Jurkat, Clone E6-1 (cell line): ENCODE results near the gene SS18L1.

ENCODE experiments used
- DNase-seq: peaks from one replicate; pipeline ENCODE4 v3.0.0-alpha.2; 2011; ENCODE audit warnings: low read depth, low spot score
- H3K4me3 ChIP-seq: 2 replicates; pipeline ENCODE4 v1.5.1; 2011; ENCODE audit warnings: mild to moderate bottlenecking, low read length, control low read depth, moderate library complexity

SS18L1 gene

GRCh38 chr20:62215991-62216635 lies 72.5 kb downstream of the SS18L1 start:
- H3K4me3 ChIP-seq: no peak overlapping the region

GRCh38 chr20:62216636-62217566 lies 73.3 kb downstream of the SS18L1 start:
- no peak overlapping the region for H3K4me3 ChIP-seq
- DNase-seq: no peak

More at GRCh38 chr20:62215991-62216635, 72.5 kb downstream of the SS18L1 start:
- no peak for DNase-seq

DNA sequence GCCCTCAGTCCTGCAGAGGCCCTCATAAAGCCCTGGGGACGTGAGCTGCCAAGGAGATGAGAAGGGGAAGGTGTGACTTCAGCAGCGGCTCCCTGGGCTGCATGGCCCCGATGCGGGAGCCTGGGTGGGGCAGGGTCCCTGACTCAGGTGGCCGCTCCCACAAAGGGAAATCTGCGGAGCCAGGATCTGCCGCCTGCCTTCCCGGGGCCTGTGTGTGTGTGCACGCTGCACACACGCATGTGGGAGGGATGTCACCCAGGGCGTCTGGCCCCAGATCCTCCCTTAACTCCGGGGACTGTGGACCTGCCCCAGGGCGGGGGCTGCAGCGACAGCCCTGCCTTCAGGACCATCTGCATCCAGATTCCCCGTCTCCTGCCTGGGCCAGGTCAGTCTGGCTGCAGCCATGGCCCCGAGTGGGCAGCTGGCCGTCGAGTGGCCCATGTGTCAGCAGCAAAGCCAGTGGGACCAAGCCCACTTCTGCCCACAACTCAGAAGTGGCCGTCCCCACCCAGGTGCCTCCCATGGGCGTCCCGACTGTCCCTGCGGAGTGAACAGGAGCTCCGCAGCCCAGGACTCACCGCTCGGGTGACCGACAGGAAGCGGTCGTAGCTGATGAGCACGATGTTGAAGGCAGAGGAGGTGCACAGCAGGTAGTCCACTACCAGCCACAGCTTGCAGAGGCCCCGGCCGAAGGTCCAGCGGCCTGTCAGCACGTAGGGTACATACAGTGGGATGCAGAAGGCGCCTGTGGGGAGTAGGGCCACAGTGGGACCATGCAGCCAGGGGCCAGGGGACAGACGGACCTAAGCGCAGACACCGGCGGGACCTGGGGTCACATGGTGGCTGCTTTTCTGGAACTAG lies 74.6 kb downstream of the SS18L1 start:
- no peak for DNase-seq
- H3K4me3 ChIP-seq: no peak overlapping the region

DNA sequence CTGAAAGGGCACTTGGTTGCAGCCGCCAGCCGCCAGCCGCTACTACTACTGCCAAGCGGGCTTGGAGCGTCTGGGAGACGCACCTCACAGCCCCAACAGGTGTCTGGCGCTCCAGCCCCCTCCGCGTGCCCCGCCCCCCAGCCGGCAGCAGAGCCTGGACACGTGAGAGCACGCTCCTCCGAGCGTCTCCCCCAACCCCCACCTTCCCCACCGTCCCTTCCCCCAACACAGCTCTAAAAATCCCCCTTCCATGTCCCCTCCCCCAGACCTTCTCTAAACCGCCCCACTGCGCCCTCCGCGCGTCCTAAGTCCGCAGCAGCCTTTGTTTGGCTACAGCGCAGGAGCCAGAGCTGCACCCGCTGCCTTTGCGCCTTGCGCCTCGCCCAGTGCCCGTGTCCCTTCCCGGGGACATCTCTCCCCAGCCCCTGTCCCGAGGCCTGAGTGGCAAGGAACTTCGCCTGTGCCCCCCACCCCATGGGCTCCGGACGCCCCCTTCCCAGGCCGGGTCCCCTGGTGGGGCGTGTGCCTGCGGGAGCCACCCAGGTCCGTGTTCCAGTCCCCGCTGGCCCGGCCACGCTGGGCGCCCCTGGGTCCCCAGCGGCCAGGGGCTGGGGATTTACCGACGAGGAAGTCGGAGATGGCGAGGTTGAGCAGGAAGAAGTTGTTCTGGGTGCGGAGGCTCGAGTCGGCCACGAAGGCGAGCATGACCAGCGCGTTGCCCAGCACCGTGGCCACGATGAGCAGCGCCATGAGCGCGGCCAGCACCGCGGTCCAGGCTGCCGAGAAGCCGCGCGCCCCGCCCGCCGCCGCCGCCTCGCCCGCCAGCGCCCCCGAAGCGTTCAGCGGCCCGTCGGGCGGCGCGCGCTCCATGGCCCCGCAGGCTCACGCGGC lies 75.8 kb downstream of the SS18L1 start:
- H3K4me3 ChIP-seq: no peak overlapping the region
- no peak for DNase-seq

DNA sequence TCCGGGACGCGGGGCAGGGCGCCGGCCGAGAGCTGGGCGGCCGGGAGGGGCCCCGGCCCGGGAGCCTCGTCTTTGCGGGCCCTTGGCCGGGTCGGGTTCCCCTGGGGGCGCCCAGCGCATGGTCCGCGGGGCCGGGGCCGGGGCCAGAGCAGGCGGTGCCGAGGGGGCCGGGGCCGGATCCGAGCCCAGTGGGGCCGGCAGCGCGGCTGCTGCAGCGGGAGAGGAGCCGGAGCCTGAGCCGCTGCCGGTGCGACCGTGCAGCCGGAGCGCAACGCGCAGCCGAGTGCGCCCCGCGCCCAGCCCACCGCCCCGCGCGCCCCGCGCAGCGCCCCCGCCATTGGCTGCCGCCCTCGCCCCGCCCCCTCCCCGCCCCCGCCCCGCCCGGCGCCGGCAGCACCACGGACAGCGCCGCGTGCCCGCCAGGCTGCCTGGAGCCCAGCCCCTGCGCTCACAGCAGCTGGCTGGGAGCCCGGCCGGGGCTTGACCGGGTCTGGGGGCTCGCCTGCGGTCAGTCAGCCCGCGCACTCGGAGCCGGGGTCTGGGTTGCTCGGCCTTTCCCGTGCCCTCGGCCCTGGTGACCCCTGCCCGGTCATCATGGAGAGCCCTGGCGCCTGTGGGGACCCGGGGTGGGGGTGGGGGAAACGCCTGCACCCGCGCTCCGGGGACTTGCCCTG lies 76.6 kb downstream of the SS18L1 start, which contains the start of gene HRH3:
Gene HRH3, minus strand, starts transcription at position 287 of the 674 bp plus-strand sequence. CDS start 308 bp downstream, outside the sequence.
- no peak within 1 kb of the TSS for H3K4me3 ChIP-seq
- DNase-seq: no peak

- no peak overlapping the region for H3K4me3 ChIP-seq
- no peak for DNase-seq
Observed at GRCh38 chr20:62220666-62221568, 77.3 kb downstream of the SS18L1 start.

- DNase-seq: no peak
- no peak overlapping the region for H3K4me3 ChIP-seq
Observed at GRCh38 chr20:62222266-62222850, 78.8 kb downstream of the SS18L1 start.

- H3K4me3 ChIP-seq: no peak overlapping the region
- DNase-seq: no peak
Observed at GRCh38 chr20:62222972-62223371, 79.4 kb downstream of the SS18L1 start.

DNA sequence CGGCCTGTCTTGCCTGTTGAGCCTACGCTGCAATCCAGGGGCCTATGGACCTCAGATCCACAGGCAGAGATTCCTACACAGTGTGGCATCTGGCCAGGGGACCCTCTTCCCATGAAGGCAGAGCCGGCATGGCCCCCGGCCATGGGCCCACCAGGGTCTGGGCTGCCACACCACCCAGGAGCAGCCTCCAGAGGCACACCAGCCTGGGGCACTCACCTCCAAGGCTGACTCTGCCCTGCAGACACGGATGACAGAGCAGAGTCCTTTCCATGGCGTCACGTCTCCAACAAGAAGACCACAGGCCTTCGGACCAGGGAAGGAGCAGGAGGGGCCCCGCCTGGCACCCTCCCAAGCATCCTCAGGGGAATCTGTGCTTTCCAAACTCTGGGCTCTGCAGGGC lies 80.0 kb downstream of the SS18L1 start:
- DNase-seq: no peak
- no peak overlapping the region for H3K4me3 ChIP-seq

- DNase-seq: no peak
Observed at GRCh38 chr20:62224113-62224855, 80.7 kb downstream of the SS18L1 start.

DNA sequence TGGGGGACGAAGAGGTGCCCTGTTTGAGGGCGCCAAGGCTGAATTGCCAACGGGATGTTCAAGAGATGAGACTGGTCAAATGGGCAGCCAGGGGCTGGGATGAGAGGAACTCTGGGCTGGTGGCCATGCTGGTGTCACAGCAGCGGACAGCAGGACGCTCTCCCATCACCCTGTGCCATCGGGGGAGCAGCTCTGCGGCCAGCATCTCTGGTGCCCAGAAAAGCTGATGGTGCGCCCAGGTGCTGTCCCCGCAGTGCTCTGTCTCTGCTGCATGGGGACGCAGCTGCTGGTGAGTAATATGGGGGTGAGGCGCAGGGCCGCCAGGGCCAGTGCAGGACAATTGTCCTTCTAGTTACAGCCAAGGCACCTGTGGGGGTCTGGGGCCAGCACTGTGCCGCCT lies 81.5 kb downstream of the SS18L1 start:
- no peak overlapping the region for H3K4me3 ChIP-seq
- DNase-seq: no peak

More at GRCh38 chr20:62224113-62224855, 80.7 kb downstream of the SS18L1 start:
- H3K4me3 ChIP-seq: no peak overlapping the region

DNA sequence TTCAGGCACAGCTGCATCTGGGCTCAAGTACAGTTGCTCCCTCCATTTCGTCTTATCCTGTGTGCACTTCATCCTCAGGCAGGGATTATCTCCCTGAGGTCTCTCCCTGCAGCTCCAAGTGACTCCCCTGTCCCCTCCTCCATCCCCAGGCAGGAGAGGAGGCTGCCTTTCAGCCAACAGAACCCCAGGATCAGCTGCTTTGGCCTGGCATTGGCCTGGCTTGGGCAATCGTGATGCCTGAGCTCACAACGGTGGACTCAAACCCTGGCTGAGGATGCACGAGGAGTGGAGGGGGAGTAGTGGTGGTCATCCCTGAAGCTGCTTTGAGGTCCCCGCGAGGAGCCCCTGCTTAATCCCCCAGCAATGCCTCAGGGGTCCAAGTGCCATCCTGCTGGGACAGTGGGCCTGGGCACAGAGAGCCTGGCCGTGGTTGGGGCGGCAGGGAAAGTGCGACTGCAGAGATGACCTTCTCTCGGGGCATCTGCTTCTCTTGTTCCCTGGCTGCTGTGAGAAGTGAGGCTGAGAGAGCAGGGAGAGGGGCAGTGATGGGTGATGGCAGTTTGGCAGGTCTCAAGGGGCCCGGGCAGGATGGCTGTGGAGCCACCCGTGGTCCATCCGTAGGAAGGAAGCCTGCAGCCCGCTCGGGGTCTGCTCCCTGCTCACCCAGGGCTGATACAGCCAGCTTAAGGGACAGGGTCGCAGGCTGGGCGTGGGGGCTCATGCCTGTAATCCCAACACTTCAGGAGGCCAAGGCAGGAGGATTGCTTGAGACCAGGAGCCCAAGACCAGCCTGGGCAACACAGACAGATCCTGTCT lies 82.5 kb downstream of the SS18L1 start:
- DNase-seq: no peak
- H3K4me3 ChIP-seq: no peak overlapping the region

DNA sequence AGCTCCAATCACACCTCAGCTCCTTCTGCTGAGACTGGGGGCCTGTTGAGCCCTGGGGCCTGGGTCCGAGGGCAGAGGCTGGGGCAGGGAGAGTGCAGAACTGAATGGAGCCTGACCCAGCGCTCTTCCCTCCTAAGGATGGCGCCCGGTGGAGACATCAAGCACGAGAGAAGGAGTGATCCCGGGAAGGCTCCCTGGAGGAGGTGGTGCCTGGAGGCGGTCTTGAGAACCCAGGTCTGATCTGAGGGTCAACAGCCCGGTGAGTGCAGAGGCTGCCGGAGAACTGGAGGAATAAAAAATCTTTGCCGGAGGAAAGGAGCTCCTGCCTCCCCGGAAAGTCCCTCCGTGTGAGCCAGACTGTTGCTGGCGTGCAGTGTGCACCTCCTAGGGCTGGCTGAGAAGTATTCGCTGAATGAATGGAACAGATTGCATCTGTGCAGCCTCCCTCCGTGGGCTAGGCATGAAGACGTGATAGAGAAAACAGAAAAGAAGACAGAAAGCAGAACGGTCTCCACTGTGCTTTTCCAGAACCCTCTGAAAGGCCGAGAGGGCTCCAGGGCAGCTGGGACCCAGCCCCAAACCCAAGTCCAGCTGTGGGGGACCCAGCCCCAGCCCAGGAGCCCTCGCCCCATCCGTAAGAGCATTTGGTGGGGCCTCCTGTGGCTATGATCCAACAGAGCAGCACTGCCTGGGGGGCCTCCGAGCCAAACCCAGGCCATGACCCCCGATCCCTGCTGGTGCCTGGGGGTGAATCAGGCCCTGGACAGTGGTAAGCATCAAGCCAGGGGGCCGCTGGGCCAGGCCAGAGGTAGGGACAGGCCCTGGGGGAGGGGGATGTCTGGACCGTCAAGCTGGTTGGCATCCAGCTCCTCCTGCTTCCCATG lies 83.4 kb downstream of the SS18L1 start:
- DNase-seq: no peak
- no peak overlapping the region for H3K4me3 ChIP-seq

DNA sequence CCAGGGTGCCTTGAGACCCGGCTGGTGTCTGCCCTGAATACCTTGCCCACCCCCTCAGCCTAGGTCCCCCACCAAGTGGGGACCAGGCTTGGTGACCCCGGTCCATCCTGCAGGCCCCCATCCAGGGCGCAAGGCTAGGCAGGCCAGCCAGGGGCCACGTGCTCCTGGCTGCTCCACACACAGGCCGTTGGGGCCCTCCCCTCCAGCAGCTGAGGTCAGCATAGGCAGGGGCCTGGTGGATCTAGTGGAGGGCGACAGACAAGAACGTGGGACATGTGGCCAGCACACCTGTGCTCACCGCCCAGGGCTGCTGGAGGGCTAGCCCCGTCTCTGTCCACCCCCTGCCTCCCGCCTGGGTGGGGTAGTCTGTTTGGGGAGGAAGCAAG lies 84.0 kb downstream of the SS18L1 start:
- no peak for DNase-seq
- no peak overlapping the region for H3K4me3 ChIP-seq
